Stimulated activated CD4-positive, alpha-beta T cell treated with anti-CD3 and anti-CD28 coated beads, Interleukin-2, amount 100 ng/mL, for 24 hours (primary cell): Measurements from ENCODE around the gene PNCK.
"Not testable (repeated sequence)": the region's sequence is repeated elsewhere in the genome, so short reads cannot be mapped to it uniquely, and the experiment has no call there.

Experiments
- DNase-seq, 2 donors: peaks; one replicate each; pipeline ENCODE4 v3.0.0-alpha.2; 2020

Gene PNCK

DNA sequence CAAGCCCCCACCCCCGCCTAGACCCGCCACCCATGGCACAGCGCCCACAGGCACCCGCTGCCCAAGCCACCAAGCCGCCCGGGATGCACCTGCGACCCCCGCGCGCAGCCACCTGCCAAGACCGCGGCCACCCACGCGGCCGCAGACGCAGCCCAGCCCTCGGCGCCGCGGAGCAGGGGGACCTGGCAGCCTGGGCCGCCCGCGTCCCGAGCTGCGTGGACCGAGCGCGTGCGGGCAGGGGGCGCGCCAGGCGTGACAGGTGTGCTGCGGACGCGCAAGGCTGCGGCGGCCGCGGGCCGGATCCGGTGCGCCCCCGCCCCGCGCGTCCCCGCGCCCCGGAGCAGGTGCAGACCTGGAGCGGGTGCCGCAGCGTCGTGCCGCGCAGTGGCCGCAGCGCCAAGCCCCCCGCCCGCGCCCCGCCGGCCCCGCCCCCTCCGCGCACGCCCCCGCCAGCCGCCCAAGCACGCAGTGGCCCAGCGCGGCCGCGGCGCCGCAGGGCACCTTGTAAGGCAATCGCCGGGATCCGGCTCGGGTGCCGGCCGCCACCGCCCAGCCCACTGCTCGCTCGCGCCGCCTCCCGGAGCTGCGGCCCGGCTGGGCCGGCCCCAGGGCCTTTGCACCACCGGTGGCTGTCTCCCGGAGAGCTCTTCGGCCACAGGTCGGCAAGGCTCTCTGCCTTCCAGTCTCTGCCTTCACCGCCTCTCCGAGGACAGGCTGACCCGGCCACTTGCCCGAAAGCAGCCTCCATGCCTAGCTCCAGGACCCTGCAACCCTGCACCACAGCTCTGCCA is at the start of gene PNCK:
Gene PNCK, minus strand, starts transcription at position 386 of the 791 bp plus-strand sequence. CDS start 737 bp downstream, outside the sequence.
- DNase-seq, result no peak

GRCh38 chrX:153722704-153723350 is 49.2 kb upstream of the PNCK start:
- no peak for DNase-seq

DNA sequence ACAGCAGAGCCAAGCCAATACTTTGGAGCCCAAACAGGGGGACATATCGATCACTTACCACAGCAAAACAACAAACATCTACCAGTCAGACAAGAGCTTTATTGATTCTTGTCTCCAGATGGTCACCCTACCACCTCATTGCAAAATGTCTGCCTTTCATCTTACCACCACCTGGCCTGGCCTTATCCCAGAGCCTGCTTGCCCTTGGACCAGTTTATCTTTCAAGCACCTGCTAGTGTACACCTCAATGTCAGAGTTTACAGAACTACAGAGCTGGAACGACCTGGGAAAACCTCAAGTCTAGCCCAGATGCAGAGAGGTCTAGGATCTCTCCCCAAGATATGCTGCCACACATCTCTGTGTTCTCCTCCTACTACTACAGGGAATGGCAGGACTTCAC is 46.1 kb upstream of the PNCK start:
- no peak for DNase-seq

DNA sequence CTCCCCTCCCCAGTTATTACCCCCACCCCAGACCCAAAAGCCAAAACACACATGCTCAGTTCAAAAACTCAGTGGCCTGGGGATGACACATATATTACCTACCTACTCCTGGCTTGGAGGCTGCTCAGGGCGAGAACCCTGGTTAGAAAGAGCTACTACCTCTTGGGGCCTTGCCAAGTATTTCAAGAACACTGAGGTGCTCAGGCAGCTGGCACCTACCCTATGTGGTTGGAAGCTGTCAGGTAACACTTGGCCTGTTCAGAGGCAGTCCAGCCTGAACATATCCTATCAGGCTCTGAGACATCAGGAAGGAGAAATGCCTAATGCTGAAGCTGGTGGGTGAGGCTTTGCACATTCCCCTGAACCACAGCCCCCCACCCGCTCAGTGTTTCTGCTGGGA is 45.6 kb upstream of the PNCK start:
- no peak for DNase-seq

- no peak for DNase-seq
These were observed 43.8 kb upstream of the PNCK start for GRCh38 chrX:153717445-153717844.

- DNase-seq, result no peak
These were observed 40.6 kb upstream of the PNCK start for GRCh38 chrX:153714256-153714655.

DNA sequence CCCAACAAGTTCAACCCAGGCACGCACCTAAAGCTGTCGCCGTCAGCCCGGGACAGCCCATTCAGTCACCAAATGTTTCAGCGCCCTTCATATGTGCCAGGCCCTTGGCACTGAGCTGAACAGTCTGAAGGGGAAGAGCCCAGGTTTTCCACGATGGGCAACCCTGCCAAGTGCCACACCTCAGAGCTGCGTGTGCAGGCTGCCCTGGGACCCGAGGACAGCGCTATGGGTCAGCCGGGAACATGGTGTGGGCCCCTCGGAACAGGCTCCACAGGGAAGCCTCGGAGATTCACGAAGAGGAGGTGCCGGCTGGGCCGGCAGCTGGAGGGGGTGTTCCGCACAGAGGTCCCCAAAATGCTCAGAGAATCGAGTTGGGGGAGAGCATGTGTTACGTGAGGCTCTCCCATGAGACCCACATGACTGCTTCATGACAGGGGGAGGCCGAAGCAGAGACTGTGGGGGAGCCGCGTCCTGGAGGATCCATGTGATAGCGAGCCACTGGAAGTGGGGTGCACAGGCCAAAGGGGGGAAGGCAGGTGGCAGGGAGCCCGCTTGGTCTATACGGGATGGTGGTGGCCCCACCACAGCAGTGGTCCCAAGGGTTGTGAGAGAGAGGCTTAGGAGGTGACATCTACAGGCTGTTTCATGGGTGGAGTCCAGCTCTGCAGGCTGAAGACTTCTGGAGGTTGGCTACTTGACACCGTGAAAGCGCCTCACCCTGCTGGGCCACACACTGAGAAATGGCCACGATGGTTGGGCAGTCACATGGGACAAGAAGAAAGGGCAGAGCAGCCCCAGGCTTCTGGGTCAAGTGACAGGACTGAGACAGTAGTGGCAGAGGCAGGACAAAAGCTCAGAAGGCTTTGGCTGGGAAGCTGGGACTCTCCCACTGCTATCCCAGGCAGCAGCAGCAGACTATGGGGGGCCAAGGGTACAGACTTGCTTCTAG is 36.4 kb upstream of the PNCK start:
- DNase-seq, result no peak

DNA sequence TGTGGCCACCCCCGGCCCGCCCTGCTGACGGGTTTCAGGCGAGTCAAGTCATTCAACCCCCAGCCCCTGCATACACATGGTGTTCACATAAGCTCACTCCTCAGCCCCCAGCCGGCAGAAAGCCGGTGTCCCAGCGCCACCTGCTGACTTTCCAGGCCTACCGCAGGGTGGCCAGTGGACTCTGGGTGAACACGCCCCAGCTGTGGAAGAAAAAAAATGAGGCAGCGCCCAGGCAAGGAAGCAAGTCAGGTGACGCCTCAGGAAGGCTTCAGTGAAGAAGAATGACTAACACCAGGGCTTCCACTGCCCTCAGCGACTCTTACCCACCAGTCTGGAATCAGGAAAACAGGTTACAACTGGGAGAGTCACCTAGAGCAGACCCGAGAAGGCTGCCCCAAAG is 34.8 kb upstream of the PNCK start:
- DNase-seq, result peak; percentile 44 to 54

- DNase-seq, result no peak
These were observed 33.8 kb upstream of the PNCK start for GRCh38 chrX:153707406-153707805.

GRCh38 chrX:153706799-153707198 is 33.2 kb upstream of the PNCK start:
- no peak for DNase-seq

- not testable (repeated sequence) for DNase-seq
These were observed 31.9 kb upstream of the PNCK start for GRCh38 chrX:153705403-153706060.

DNA sequence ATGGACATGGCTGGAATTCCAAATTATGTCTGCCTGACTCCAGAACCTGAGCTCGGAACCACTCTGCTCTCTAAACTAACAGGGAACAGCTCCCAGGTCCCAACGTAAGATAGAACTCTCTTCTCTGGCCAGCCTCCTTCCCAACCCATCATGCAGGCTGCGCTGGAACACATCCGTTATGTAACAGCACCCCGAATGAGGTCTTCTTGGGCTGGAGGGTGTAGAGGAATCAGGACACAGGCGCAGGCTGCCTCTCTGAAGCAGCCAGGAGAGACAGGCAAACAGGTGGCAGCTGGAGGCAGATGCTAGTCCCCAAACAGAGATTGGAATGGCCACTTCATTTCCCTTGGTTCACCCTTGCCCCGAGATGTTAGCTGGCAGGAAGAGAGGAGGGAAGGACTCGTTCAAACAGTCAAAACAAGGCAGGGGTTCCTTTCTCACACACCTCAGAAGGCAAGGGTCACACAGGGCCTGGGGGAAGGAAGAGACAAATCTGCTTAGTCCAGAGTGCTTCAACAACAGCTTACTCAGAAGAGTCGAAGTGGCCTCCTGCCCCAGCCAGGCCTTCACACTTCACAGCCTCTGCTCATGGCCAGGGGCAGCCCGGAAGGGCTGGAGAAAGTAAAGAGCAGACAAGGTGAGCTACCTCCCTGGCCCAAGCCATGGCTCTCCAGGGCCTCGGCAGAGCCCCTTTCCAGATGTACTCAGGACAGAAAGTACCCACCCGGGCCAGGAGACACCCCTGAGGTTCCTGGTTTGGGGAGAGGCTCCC is 31.2 kb upstream of the PNCK start:
- DNase-seq, result not testable (repeated sequence)

GRCh38 chrX:153704021-153704526 is 30.5 kb upstream of the PNCK start:
- no peak for DNase-seq

DNA sequence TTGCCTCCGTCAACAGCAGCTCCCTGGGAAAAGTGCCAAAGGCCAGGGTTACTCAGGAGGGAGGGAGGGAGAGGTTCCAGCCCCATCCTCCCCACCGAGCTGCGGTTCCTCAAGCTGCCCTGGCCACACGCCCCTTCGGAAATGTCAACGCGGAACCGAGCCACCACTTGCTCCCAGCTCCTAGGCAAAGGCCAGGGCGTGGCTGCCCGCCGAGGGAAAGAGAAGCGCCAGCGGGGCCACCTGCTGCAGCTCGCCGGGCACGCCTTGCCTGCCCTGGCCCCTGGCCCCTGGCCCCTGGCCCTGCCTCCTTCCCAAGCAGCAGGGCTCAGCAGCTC is 29.4 kb upstream of the PNCK start:
- no peak for DNase-seq

GRCh38 chrX:153702336-153703035 is 28.9 kb upstream of the PNCK start:
- no peak for DNase-seq

GRCh38 chrX:153701706-153702105 is 28.1 kb upstream of the PNCK start:
- DNase-seq, result no peak

DNA sequence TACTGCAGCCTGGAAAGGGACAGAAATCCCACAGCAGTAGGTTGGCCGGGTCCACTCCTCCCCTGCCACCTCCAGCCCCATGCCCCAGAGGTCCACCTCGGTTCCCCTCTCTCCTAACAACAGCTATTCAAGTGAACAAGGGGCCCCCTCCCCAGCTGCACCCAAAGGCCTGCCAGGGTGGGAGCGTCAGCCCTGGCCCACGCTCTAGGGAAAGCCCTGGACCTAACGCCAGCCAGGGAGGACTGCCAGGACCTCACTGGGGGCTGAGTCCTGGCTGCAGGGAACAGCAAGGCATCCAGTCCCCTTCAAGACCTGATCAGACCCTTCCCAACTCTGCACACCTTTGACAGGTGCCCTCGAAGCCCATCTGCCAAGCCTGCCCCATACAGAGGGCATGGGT is 27.4 kb upstream of the PNCK start:
- DNase-seq, result no peak

- no peak for DNase-seq
These were observed 26.8 kb upstream of the PNCK start for GRCh38 chrX:153700376-153700945.

DNA sequence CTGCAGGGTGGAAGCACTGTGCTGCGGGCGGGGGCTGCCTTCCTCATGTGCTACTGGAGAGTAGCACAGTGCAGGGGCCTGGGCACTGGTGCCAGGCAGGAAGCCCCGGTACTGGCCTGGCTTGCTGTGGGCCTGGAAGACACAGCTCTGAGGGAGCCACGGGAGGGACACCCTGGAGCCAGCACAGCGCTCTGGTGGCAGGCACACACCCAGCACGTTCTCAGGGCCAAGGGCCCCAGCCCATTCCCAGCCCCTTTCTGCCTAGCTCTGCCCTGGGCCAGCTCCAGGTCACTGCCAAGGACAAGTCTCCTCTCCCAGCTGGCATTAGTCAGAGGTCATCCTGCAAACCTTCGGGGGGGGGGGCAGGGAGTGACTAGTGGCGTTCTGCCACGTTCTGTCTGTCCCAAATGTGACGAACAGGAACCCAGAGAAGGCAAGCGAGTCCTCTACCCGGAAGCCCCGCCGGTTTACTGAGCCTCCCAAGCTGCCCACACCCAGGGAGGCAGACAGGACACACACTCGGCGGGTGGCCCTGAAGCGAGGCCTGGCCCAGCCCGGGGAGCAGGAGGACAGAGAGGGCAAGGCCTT is 26.3 kb upstream of the PNCK start:
- DNase-seq, result not testable (repeated sequence)

DNA sequence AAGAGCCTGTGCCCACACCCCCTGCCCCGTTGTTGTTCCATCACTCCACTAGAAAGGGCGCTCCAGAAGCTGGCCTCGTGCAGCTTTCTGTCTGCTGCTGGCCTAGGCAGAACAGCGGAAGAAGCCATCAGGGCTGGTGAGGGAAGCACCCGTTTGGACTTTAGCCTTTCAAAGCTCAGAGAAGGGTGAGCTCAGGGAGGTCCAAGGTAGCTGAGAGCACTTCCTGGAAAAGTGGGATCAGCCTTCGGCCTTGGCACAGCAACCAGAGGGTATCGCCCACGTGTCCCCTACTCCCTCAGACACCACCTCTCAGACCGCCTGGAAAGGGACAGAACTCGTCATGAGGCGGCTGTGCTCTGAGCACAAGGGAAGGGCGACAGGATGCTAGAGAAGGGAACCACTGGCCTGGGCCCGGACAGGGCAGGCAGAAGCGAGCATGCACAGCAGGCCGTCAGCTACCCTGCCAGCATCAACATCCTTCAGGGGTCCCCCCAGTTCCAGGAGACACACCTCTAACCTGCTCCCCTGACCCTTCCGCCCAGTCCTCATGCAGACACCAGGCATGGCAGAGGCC is 25.7 kb upstream of the PNCK start:
- DNase-seq, result not testable (repeated sequence)
